K562 treated with DMSO at 1 percent for 48 hours (cell line): Measurements from ENCODE around the gene CD14. TPM values are rescaled to one million over a fixed set of nuclear protein-coding genes. Genes with fewer than 3 reads are reported as not detected.

Experiments
- total RNA-seq: library from RNA; unstranded; fragments of 300-600 nt; gene quantifications from 2 replicates; pipeline ENCODE4 v1.2.3, GENCODE V29; 2022; ENCODE audit warnings: low replicate concordance; ENCODE audit errors: extremely low read depth

Gene CD14
- total RNA-seq, result not detected in 2 replicates

DNA sequence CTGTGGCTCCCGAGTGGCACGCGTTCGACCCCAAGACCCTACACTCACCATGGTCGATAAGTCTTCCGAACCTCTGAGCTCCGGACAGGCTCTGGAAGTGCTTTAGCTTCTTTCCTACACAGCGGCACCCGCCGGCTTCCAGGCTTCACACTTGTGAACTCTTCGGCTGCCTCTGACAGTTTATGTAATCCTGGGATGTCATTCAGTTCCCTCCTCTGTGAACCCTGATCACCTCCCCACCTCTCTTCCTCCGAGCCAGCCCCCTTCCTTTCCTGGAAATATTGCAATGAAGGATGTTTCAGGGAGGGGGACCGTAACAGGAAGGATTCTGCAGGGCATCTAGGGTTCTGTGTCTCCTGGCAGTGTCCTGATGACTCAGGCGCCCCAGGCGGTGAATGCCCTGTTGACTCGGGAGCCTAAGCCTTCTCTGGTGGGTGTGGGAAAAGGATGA, at the start of gene CD14:
TSS of gene CD14 (minus strand) at position 155 of the 451 bp plus-strand sequence. CDS start at position 51, 104 bp downstream.

GRCh38 chr5:140673187-140673976, 40.4 kb upstream of the CD14 start, which contains the start of gene DND1:
DND1 (minus strand) TSS chr5:140673576; CDS start chr5:140673542, 34 bp downstream.

GRCh38 chr5:140664359-140665119, 31.6 kb upstream of the CD14 start, which contains the start of gene WDR55:
WDR55 (plus strand) TSS chr5:140664904; CDS start chr5:140664913, 9 bp downstream.

DNA sequence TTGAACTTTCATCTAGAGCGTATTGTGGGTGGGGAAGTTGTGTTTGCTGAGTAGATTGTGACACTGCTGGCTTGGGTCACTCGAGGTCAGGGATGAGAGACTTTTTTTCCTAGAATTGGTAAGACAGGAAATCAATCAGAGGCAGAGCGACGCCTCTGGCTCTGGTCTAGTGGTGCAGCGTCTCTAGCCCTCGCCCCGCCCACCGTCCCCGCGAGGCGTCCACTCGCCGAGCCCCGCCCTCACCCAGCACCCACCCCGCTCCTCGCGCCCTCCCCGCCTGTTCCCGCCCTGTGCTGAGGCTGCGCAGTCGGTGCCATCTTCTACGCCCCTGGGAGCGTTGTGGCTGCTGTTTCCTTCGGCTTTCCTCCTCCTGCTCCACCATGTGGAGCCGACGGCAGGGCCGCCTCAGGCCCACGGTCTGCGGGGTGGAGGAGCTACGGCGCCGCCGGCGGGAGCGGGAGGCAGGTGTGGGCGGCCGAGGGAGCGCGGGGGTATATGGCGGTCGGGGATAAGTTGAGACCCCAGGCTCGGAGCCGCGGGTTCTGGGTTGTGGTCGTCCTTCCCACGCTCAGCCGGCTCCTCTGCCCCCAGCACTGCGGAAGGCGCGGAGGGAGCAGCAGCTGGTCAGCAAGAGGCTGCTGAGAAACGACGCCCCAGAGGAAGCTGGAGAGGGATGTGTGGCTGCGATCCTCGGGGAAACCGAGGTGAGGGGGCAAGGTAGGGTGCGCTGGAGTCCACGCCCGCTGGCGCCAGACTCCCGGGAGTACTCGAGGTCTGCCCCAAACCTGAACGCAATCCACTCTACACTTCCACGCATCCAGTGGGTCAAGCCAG, 6.4 kb upstream of the CD14 start, which contains the start of gene TMCO6:
TSS of gene TMCO6 (plus strand) at position 304 of the 834 bp plus-strand sequence. CDS start at position 381, 77 bp downstream.

Other genes starting within 250 kb of the CD14 start
- gene ANKHD1, start 231.3 kb downstream of the CD14 start, total RNA-seq, result not detected in 2 replicates
- not detected in 2 replicates for gene EIF4EBP3, start 85.5 kb downstream of the CD14 start, total RNA-seq
- not detected in 2 replicates for gene SRA1, start 75.7 kb downstream of the CD14 start, total RNA-seq
- not detected in 2 replicates for gene APBB3, start 68.6 kb downstream of the CD14 start, total RNA-seq
- not detected in 2 replicates for gene SLC35A4, start 68.3 kb downstream of the CD14 start, total RNA-seq
- gene TMCO6, start 6.3 kb upstream of the CD14 start, total RNA-seq, result not detected in 2 replicates
- gene NDUFA2, start 14.5 kb upstream of the CD14 start, total RNA-seq, result not detected in 2 replicates
- not detected in 2 replicates for gene IK, start 14.7 kb upstream of the CD14 start, total RNA-seq
- gene WDR55, start 31.7 kb upstream of the CD14 start, total RNA-seq, result not detected in 2 replicates
- not detected in 2 replicates for gene DND1, start 40.4 kb upstream of the CD14 start, total RNA-seq
- gene HARS1, start 58.2 kb upstream of the CD14 start, total RNA-seq, result not detected in 2 replicates
- not detected in 2 replicates for gene HARS2, start 58.3 kb upstream of the CD14 start, total RNA-seq
- not detected in 2 replicates for gene ZMAT2, start 67.3 kb upstream of the CD14 start, total RNA-seq
- not detected in 2 replicates for gene PCDHA1, start 153.0 kb upstream of the CD14 start, total RNA-seq
- not detected in 2 replicates for gene PCDHA2, start 161.7 kb upstream of the CD14 start, total RNA-seq
- not detected in 2 replicates for gene PCDHA3, start 167.9 kb upstream of the CD14 start, total RNA-seq
- not detected in 2 replicates for gene PCDHA4, start 173.9 kb upstream of the CD14 start, total RNA-seq
- not detected in 2 replicates for gene PCDHA5, start 188.4 kb upstream of the CD14 start, total RNA-seq
- not detected in 2 replicates for gene PCDHA6, start 194.8 kb upstream of the CD14 start, total RNA-seq
- not detected in 2 replicates for gene PCDHA7, start 201.1 kb upstream of the CD14 start, total RNA-seq
- not detected in 2 replicates for gene PCDHA8, start 208.0 kb upstream of the CD14 start, total RNA-seq
- gene PCDHA9, start 215.2 kb upstream of the CD14 start, total RNA-seq, result not detected in 2 replicates
- gene PCDHA10, start 222.7 kb upstream of the CD14 start, total RNA-seq, result not detected in 2 replicates
- gene PCDHA11, start 235.8 kb upstream of the CD14 start, total RNA-seq, result not detected in 2 replicates
- gene PCDHA12, start 242.1 kb upstream of the CD14 start, total RNA-seq, result not detected in 2 replicates
- gene PCDHA13, start 248.9 kb upstream of the CD14 start, total RNA-seq, result not detected in 2 replicates